ENCODE results near the gene CSNK1E.
A peak's percentile ranks its signal among the peaks of the same experiment; 100 is the strongest.

The CSNK1E gene

GRCh38 chr22:38305471-38306448 is 11.5 kb downstream of the CSNK1E start:
- peak in 1 of 14 donors; percentile 29 for DNase-seq

- DNase-seq = no peak
Observed at GRCh38 chr22:38304526-38304925, 12.7 kb downstream of the CSNK1E start.

GRCh38 chr22:38303974-38304373 is 13.3 kb downstream of the CSNK1E start:
- DNase-seq = no peak

GRCh38 chr22:38302906-38303305 is 14.3 kb downstream of the CSNK1E start:
- DNase-seq = no peak

- no peak for DNase-seq
Observed at GRCh38 chr22:38300946-38301345, 16.3 kb downstream of the CSNK1E start.

- DNase-seq = no peak
Observed at GRCh38 chr22:38300197-38300945, 16.9 kb downstream of the CSNK1E start.

- DNase-seq = peak in 1 of 14 donors; percentile 24
Observed at GRCh38 chr22:38299770-38300102, 17.5 kb downstream of the CSNK1E start.

- no peak for DNase-seq
Observed at GRCh38 chr22:38298312-38299005, 18.8 kb downstream of the CSNK1E start.

GRCh38 chr22:38296372-38296771 is 20.9 kb downstream of the CSNK1E start:
- no peak for DNase-seq

- no peak for DNase-seq
Observed at GRCh38 chr22:38295863-38296262, 21.4 kb downstream of the CSNK1E start.

- DNase-seq = no peak
Observed at GRCh38 chr22:38295339-38295738, 21.9 kb downstream of the CSNK1E start.

GRCh38 chr22:38294193-38294592 is 23.0 kb downstream of the CSNK1E start:
- no peak for DNase-seq

- no peak for DNase-seq
Observed at GRCh38 chr22:38292694-38293093, 24.5 kb downstream of the CSNK1E start.

- DNase-seq = no peak
Observed at GRCh38 chr22:38291201-38291777, 25.9 kb downstream of the CSNK1E start.

GRCh38 chr22:38290347-38290746 is 26.9 kb downstream of the CSNK1E start:
- no peak for DNase-seq

GRCh38 chr22:38289583-38290082 is 27.6 kb downstream of the CSNK1E start:
- DNase-seq = no peak

- no peak for DNase-seq
Observed at GRCh38 chr22:38286915-38287669, 30.1 kb downstream of the CSNK1E start.

- no peak for DNase-seq
Observed at GRCh38 chr22:38285018-38285417, 32.2 kb downstream of the CSNK1E start.

- no peak for DNase-seq
Observed at GRCh38 chr22:38284042-38284402, 33.2 kb downstream of the CSNK1E start.

GRCh38 chr22:38282397-38282796 is 34.8 kb downstream of the CSNK1E start:
- DNase-seq = no peak

- DNase-seq = no peak
Observed at GRCh38 chr22:38276166-38276565, 41.1 kb downstream of the CSNK1E start.

Measured in C1 segment of cervical spinal cord (tissue), 14 donors.